ENCODE data around the gene ZFYVE16. TPM values are rescaled to one million over a fixed set of nuclear protein-coding genes. Genes with fewer than 3 reads are reported as not detected.

ZFYVE16 gene
- total RNA-seq, 1 experiment from 2014 or later, result 50.2 TPM

- H3K27me3 Mint-ChIP-seq (ENCODE audit: insufficient read depth, unreplicated experiment), result no peaks in the 10 kb centered on the region
- H3K4me3 Mint-ChIP-seq (ENCODE audit: unreplicated experiment), result peak overlapping the region; percentile 75
- BruUV-seq (replicated peaks), result TSS peak; percentile 81
- H3K36me3 ChIP-seq (ENCODE audit: control insufficient read depth, insufficient read depth, low read length), result no peaks in the 10 kb centered on the region
- peaks cover 7% of the 10 kb centered on the region for H3K4me1 Mint-ChIP-seq (ENCODE audit: low read depth, unreplicated experiment)
- POLR2A ChIA-PET, result interaction anchor here (0.6 to 1.4 kb wide), 9 partner anchors 61 to 566 kb away, joined by 3 to 10 read pairs (median 4); no protein-coding TSS in a partner anchor
- intact Hi-C loops (cut with micrococcal nuclease; ENCODE audit: unreplicated experiment), result loop anchor here (5.0 kb wide), 2 partner anchors 315 to 1170 kb away; partner anchors contain the start of gene JMY
- H3K27ac Mint-ChIP-seq (ENCODE audit: unreplicated experiment), result peak overlapping the region; percentile 66
- H3K36me3 Mint-ChIP-seq (ENCODE audit: insufficient read depth, unreplicated experiment), result peaks cover 13% of the 10 kb centered on the region
- CTCF ChIA-PET, result interaction anchor here (0.5 to 1.3 kb wide), 5 partner anchors 10 to 145 kb away, joined by 3 to 7 read pairs (median 4); no protein-coding TSS in a partner anchor
- H3K9me3 ChIP-seq, result no peaks in the 10 kb centered on the region
- H3K27me3 ChIP-seq (replicated peaks; ENCODE audit: control insufficient read depth, insufficient read depth, low read length), result no peaks in the 10 kb centered on the region
- H3K4me3 ChIP-seq (ENCODE audit: low read depth, low read length), result peak overlapping the region; percentile 57
- H3K4me1 ChIP-seq, result peaks cover 4% of the 10 kb centered on the region; the same call in 1 of the 2 replicates
- no peak for TF ChIP-seq CTCF (IDR thresholded peaks at IDR 0.05; ENCODE audit: insufficient read depth in 1 of 2, low read depth in 1 of 2, low read length in 1 of 2, severe bottlenecking in 1 of 2, unreplicated experiment in 1 of 2)
- peak; percentile 15 to 36 for DNase-seq
- no peaks in the 10 kb centered on the region for H3K9me3 Mint-ChIP-seq (ENCODE audit: unreplicated experiment)
Observed at GRCh38 chr5:80406980-80407734, 707 bp upstream of the ZFYVE16 start.

GRCh38 chr5:80408484-80409366, 861 bp downstream of the ZFYVE16 start:
- H3K4me1 ChIP-seq, result peaks cover 4% of the 10 kb centered on the region; the same call in 1 of the 2 replicates
- H3K4me3 Mint-ChIP-seq (ENCODE audit: unreplicated experiment), result peak overlapping the region; percentile 75
- H3K4me3 ChIP-seq (ENCODE audit: low read depth, low read length), result peak overlapping the region; percentile 57
- no peaks in the 10 kb centered on the region for H3K27me3 ChIP-seq (replicated peaks; ENCODE audit: control insufficient read depth, insufficient read depth, low read length)
- intact Hi-C loops (cut with micrococcal nuclease; ENCODE audit: unreplicated experiment), result loop anchor here (1.0 to 5.0 kb wide), 3 partner anchors 62 to 1171 kb away; partner anchors contain the start of gene JMY
- ChIA-PET CTCF (interaction anchor here (0.6 kb wide), 1 partner anchor 317 kb away, joined by 5 read pairs; no protein-coding TSS in a partner anchor), POLR2A (interaction anchor here (1.4 kb wide), 1 partner anchor 62 kb away, joined by 4 read pairs; no protein-coding TSS in a partner anchor)
- no peaks in the 10 kb centered on the region for H3K9me3 ChIP-seq
- H3K36me3 Mint-ChIP-seq (ENCODE audit: insufficient read depth, unreplicated experiment), result peaks cover 13% of the 10 kb centered on the region
- no peak for TF ChIP-seq CTCF (IDR thresholded peaks at IDR 0.05; ENCODE audit: insufficient read depth in 1 of 2, low read depth in 1 of 2, low read length in 1 of 2, severe bottlenecking in 1 of 2, unreplicated experiment in 1 of 2)
- H3K4me1 Mint-ChIP-seq (ENCODE audit: low read depth, unreplicated experiment), result peaks cover 7% of the 10 kb centered on the region
- H3K27me3 Mint-ChIP-seq (ENCODE audit: insufficient read depth, unreplicated experiment), result no peaks in the 10 kb centered on the region
- H3K9me3 Mint-ChIP-seq (ENCODE audit: unreplicated experiment), result no peaks in the 10 kb centered on the region
- peak; percentile 86 to 90 for DNase-seq
- BruUV-seq (replicated peaks), result TSS peak; percentile 60
- peak overlapping the region; percentile 66 for H3K27ac Mint-ChIP-seq (ENCODE audit: unreplicated experiment)
- H3K36me3 ChIP-seq (ENCODE audit: control insufficient read depth, insufficient read depth, low read length), result no peaks in the 10 kb centered on the region
